ENCODE measurements around the gene TECRL. TPM values are rescaled to one million over a fixed set of nuclear protein-coding genes. Genes with fewer than 3 reads are reported as not detected.

Gene TECRL
- total and polyA plus RNA-seq, 10 of the 15 experiments (the other 5 are each of a cell fraction or from before 2014, with no cell fraction given) = 0.10 TPM; not detected in 9

DNA sequence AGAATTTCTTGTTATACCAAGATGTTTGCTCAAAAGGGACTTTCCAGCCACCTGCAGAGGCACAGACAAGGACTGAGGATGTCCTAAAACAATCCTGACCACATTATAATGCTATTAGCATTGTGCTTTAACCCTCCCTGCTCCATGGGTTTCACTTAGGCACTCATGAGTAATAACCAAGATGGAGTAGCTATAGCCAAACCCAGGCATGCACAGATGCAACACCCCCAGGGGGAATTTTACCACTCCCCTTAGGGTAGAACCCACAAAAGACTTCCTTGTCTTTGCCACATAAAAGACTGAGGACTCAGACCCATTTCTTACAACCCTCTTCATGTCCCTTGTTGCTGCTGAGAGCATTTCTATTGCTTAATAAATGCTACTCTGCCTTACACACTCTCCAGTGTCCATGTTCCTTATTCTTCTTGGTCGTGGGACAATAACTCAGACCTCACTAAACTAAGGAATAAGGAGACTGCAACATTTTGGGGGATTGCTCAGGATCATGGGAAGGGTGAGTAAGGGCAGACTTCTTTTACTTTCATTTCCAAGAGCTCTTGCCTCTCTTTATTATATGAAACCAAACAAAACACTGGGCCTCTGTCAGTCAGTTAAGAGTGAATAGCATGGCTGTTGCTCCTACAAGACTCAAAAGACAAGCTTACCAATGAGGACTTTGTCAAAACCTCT is 103.5 kb downstream of the TECRL start (continued):
- TF ChIP-seq BRCA1 (IDR thresholded peaks at IDR 0.05; ENCODE audit: low read depth, low read length) = no peak
- TF ChIP-seq, protein P1, sequence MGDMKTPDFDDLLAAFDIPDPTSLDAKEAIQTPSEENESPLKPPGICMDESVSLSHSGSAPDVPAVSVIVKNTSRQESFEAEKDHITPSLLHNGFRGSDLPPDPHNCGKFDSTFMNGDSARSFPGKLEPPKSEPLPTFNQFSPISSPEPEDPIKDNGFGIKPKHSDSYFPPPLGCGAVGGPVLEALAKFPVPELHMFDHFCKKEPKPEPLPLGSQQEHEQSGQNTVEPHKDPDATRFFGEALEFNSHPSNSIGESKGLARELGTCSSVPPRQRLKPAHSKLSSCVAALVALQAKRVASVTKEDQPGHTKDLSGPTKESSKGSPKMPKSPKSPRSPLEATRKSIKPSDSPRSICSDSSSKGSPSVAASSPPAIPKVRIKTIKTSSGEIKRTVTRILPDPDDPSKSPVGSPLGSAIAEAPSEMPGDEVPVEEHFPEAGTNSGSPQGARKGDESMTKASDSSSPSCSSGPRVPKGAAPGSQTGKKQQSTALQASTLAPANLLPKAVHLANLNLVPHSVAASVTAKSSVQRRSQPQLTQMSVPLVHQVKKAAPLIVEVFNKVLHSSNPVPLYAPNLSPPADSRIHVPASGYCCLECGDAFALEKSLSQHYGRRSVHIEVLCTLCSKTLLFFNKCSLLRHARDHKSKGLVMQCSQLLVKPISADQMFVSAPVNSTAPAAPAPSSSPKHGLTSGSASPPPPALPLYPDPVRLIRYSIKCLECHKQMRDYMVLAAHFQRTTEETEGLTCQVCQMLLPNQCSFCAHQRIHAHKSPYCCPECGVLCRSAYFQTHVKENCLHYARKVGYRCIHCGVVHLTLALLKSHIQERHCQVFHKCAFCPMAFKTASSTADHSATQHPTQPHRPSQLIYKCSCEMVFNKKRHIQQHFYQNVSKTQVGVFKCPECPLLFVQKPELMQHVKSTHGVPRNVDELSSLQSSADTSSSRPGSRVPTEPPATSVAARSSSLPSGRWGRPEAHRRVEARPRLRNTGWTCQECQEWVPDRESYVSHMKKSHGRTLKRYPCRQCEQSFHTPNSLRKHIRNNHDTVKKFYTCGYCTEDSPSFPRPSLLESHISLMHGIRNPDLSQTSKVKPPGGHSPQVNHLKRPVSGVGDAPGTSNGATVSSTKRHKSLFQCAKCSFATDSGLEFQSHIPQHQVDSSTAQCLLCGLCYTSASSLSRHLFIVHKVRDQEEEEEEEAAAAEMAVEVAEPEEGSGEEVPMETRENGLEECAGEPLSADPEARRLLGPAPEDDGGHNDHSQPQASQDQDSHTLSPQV (IDR thresholded peaks at IDR 0.05) = peak; percentile 63; the same call in 1 of the 2 replicates
- TF ChIP-seq, protein P2, sequence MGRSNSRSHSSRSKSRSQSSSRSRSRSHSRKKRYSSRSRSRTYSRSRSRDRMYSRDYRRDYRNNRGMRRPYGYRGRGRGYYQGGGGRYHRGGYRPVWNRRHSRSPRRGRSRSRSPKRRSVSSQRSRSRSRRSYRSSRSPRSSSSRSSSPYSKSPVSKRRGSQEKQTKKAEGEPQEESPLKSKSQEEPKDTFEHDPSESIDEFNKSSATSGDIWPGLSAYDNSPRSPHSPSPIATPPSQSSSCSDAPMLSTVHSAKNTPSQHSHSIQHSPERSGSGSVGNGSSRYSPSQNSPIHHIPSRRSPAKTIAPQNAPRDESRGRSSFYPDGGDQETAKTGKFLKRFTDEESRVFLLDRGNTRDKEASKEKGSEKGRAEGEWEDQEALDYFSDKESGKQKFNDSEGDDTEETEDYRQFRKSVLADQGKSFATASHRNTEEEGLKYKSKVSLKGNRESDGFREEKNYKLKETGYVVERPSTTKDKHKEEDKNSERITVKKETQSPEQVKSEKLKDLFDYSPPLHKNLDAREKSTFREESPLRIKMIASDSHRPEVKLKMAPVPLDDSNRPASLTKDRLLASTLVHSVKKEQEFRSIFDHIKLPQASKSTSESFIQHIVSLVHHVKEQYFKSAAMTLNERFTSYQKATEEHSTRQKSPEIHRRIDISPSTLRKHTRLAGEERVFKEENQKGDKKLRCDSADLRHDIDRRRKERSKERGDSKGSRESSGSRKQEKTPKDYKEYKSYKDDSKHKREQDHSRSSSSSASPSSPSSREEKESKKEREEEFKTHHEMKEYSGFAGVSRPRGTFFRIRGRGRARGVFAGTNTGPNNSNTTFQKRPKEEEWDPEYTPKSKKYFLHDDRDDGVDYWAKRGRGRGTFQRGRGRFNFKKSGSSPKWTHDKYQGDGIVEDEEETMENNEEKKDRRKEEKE (IDR thresholded peaks at IDR 0.05) = no peak
- no peak; the same call in 1 of the 2 replicates for TF ChIP-seq IKZF1 (conservative IDR thresholded peaks at IDR 0.05)
- TF ChIP-seq YY1 (IDR thresholded peaks at IDR 0.05; ENCODE audit: low read depth, low read length) = 0 out of 2 replicates have a peak, but pooled peaks have one; percentile 16
- TF ChIP-seq HDGF (IDR thresholded peaks at IDR 0.05) = no peak
- TF ChIP-seq BHLHE40 (IDR thresholded peaks at IDR 0.05; ENCODE audit: borderline replicate concordance in 1 of 2, low read depth in 2 of 2, low read length in 1 of 2) = no peak
- no peak for TF ChIP-seq FOS (IDR thresholded peaks at IDR 0.05; ENCODE audit: borderline replicate concordance, extremely low read depth, insufficient read length)
- TF ChIP-seq NFXL1 (IDR thresholded peaks at IDR 0.05; ENCODE audit: borderline replicate concordance) = no peak
- TF ChIP-seq CHD2 (IDR thresholded peaks at IDR 0.05; ENCODE audit: borderline replicate concordance, low read depth, low read length) = no peak
- no peak for TF ChIP-seq NR2C2 (IDR thresholded peaks at IDR 0.05; ENCODE audit: borderline replicate concordance, control insufficient read depth, insufficient read length, low read depth)
- TF ChIP-seq KAT2A (conservative IDR thresholded peaks at IDR 0.05; ENCODE audit: control insufficient read depth, low read depth, low read length) = no peak
- TF ChIP-seq EED (IDR thresholded peaks at IDR 0.05; ENCODE audit: low read depth) = peak; percentile 41
- peak; percentile 53 for TF ChIP-seq NFIC (IDR thresholded peaks at IDR 0.05; ENCODE audit: low read depth, low read length)
- TF ChIP-seq MEF2B (IDR thresholded peaks at IDR 0.05; ENCODE audit: partially characterized antibody, poor library complexity, severe bottlenecking) = no peak
- TF ChIP-seq KLF5 (IDR thresholded peaks at IDR 0.05; ENCODE audit: partially characterized antibody) = no peak
